ENCODE results near the gene ZNF366.

ZNF366 gene

GRCh38 chr5:72519111-72519510 lies 11.9 kb upstream of the ZNF366 start:
- no peak for DNase-seq

GRCh38 chr5:72518001-72518683 lies 10.9 kb upstream of the ZNF366 start:
- DNase-seq: no peak

- no peak for DNase-seq
Observed at GRCh38 chr5:72516916-72517315, 9.7 kb upstream of the ZNF366 start.

GRCh38 chr5:72515211-72515610 lies 8.0 kb upstream of the ZNF366 start:
- DNase-seq: no peak

GRCh38 chr5:72512593-72512860 lies 5.3 kb upstream of the ZNF366 start:
- DNase-seq: no peak

- DNase-seq: no peak
Observed at GRCh38 chr5:72511774-72512592, 4.8 kb upstream of the ZNF366 start.

- no peak for DNase-seq
Observed at GRCh38 chr5:72511366-72511765, 4.2 kb upstream of the ZNF366 start.

- DNase-seq: no peak
Observed at GRCh38 chr5:72510610-72511181, 3.5 kb upstream of the ZNF366 start.

- DNase-seq: no peak
Observed at GRCh38 chr5:72509401-72509800, 2.2 kb upstream of the ZNF366 start.

- DNase-seq: no peak
Observed at GRCh38 chr5:72508241-72509170, 1.3 kb upstream of the ZNF366 start.

- DNase-seq: no peak
Observed at GRCh38 chr5:72507907-72508238, 663 bp upstream of the ZNF366 start.

- DNase-seq: no peak
Observed at GRCh38 chr5:72506158-72506549, 1.1 kb downstream of the ZNF366 start.

GRCh38 chr5:72505539-72506157 lies 1.6 kb downstream of the ZNF366 start:
- DNase-seq: no peak

- DNase-seq: no peak
Observed at GRCh38 chr5:72505016-72505415, 2.2 kb downstream of the ZNF366 start.

- DNase-seq: no peak
Observed at GRCh38 chr5:72503888-72504491, 3.2 kb downstream of the ZNF366 start.

- no peak for DNase-seq
Observed at GRCh38 chr5:72501488-72501887, 5.7 kb downstream of the ZNF366 start.

GRCh38 chr5:72499730-72500129 lies 7.5 kb downstream of the ZNF366 start:
- DNase-seq: no peak

GRCh38 chr5:72499090-72499489 lies 8.1 kb downstream of the ZNF366 start:
- no peak for DNase-seq

- no peak for DNase-seq
Observed at GRCh38 chr5:72498284-72498683, 8.9 kb downstream of the ZNF366 start.

- DNase-seq: no peak
Observed at GRCh38 chr5:72497823-72498222, 9.4 kb downstream of the ZNF366 start.

- DNase-seq: no peak
Observed at GRCh38 chr5:72495410-72495809, 11.8 kb downstream of the ZNF366 start.

GRCh38 chr5:72494623-72495124 lies 12.5 kb downstream of the ZNF366 start:
- DNase-seq: no peak

Measured in NCI-H510A (cell line).